GM21619 (cell line): ENCODE results near the gene MOCS3.

Experiments used
- ATAC-seq: cut with Tn5 transposase; IDR thresholded peaks from one replicate; pipeline ENCODE4 v1.9.1; 2021; ENCODE audit not compliant: unreplicated experiment

Gene MOCS3

DNA sequence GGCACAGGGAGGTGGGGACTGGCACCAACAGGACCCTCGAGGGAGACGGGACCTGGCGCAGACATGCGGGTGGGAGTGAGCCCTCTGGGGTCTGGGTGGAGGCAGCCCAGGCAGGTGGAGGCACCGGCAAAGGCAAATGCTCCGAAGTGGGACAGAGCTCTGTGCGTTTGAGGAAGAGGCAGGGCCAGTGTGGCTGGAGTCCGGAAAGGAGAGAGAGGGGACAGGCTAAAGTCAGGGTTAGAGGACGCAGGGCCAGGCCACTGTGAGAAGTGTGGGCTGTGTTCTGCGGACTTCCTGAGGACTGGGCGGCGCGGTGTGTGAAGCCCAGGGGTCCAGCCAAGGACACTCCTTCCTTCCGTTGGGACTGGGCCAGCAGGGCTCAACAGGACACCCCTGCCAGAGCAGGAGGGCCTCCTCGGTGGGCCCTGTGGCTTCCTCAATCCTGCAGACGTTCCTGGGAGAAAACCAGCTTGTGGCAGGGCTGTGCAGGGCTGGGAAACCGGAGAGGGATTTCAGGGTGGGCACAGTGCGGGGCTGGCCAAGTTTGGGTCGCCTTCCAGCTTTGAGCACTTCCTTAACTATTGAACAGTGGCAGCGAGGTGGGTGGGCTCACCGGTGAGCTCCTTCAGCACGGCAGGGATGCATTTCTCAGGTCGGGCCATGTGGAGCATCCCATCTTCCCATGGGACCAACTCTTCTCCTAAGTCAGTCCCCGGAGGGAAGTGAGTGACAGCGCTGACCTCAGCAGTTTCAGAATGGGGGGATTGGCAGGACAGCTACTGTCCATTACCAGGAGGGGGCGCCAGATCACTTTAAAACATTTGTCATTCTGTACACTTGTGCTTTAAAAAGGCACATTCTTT, 22.5 kb downstream of the MOCS3 start:
- ATAC-seq = no peak

DNA sequence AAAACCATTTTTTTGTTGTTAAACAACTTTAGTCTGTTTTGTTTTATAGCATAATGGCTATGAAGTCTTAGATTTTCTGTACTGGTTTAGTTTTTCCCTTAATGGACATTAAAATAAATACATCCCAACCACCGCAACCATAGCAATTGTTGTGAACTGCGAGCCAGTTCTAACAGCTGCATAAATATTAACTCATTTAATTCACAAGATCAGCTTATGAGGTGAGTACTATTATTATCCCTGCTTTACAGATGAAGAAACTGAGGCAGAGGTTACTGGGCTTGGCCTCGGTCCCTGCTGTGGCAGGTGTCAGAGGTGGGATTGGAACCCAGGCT, 23.1 kb downstream of the MOCS3 start:
- ATAC-seq = no peak

DNA sequence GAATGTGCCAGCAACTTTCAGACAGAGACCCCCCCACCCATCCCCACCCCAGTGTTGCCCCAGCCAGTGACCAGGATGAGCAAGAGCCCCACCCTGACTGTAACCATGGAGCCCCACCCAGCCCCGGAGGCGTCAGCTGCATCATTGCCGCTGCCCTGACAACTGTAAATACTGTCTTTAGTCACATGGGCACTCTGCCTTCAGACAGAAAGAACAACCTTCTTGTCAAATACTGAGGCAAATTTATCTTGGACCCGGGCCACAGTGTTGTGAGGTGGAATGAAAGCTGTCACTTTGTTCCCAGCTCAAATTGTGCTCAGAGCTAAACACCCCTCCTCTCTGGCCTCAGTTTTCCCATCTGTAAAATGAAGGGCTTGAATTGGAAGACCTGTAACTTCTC, 23.7 kb downstream of the MOCS3 start:
- ATAC-seq = no peak

DNA sequence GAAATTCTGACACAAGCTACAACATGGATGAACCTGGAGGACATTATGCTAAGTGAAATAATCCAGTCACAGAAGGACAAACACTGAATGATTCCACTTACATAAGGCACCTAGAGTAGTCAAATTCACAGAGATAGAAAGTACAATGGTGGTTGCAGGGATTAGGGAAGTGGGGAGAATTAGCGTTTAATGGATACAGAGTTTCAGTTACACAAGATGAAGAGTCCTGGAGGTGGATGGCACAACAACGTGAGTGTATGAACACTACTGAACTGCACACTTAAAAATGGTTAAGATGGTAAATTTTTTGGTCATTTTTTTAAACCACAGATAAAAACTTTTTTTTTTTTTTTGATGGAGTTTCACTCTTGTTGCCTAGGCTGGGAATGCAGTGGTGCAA, 24.7 kb downstream of the MOCS3 start:
- no peak for ATAC-seq

DNA sequence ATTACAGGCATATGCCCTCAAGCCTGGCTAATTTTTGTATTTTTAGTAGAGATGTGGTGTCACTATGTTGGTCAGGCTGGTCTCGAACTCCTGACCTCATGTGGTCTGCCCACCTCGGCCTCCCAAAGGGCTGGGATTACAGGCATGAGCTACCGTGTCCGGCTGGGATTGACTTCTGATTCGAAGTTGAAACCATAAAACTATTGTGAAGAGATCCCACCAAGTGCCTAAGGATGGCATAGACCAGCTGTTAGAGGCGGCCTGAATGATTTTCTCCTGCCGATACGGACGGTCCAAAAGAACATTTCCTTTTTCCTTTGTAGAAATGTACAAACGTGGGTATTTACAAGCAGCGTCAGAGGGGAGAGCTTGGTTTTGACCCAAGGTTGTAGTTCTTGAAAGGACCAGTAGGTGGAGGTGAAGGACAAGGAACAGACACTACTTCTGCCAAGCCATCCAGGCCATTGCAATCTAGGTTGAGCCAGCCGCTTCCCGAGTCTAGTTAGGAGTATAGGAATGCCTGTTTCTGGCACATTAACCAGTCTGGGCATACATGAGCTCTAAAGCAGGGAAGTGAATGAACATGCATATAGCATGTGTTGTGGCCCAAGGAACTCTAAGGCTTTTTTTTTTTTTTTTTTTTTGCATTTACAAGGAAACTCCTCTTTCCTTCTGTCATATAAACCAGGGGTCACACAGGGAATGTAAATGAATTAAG, 29.0 kb downstream of the MOCS3 start:
- peak; percentile 74 for ATAC-seq

DNA sequence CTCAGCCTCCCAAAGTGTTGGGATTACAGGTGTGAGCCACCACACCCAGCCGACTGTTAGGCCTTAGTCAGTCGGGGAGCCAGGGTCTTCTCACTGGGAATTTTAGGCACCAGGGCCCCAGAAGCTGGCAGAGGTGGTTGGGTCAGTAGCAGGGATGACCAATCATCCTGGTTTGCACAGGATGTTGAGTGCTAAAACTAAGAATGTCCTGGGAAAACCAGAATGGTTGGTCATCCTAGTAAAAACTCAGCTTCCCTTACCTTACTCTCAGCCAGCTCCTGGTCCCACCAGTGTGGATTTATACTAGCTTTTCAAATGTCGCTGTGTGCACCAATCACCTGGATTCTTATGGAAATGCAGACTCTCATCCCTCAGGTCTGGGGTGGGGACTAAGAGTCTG, 32.5 kb downstream of the MOCS3 start:
- no peak for ATAC-seq

DNA sequence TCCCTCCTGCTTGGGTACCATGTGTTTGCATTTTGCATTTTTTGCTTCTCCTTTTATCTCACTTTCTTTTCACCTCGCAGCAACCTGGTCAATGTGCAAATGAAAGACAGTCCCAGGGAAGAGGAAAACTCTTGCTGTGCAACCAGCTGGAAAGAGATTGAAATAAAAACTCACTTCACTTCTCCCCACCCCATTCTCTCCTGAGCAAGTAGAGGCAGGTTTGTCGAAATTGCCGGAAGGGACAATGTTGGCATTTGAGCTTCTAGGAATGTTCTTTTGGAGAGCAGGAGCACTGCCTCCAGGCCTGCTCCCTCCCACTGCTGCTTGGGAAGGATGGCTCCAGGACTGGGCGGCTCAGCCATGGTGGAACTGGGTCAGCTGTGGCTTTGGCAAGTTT, 33.7 kb downstream of the MOCS3 start:
- ATAC-seq = no peak

DNA sequence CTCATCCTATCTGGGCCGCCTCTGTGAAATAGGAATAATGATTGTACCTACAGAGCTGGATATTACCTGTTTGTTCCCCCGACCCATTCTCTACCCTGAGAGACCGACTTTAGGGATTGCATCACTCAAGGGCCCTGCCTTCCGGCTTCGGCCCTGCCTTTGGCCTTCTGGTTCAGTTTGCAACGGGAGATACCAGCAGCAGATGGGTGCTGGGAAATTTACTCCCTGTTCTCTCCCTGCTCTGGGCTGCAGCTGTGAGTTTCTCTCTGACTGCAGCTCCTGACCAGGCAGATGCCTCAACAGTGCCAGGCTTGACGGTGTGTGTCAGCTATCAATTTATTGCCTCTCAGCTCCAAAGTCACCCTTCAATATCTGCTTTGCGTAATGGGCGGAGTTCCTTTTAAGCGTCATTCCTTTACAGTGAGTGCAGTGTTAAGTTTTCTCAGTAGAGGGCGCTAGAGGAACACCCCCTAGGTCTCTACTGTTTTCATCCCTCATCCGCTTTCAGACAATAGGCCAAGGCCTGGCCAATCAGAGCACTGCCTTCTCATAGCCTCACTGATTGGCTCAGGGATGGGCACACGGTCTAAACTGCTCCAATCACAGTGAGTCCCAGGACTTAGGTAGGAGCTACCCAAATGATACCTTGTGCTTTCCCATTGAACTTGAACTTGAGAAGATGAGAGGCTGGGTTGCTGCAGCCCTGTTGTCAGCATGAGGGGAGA, 34.3 kb downstream of the MOCS3 start:
- no peak for ATAC-seq

DNA sequence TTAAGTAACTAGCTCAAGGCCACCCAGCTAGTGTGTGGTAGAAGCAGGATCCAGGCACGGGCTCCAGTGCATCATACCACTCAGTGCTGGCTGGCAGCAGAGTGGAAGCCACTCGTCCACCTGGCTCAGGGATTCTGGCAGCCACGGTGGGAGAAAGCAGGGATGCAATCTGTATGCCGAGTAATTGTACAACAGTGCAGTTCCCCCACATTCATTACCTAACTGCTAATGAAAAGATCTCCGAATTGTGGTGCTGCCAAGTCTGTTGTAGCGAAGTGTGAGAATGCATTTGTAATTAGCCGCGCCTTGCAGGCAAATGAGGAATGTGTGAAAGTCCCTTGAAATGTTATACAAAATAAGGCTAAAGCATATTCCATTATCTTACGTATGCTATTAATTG, 35.3 kb downstream of the MOCS3 start:
- ATAC-seq = no peak

DNA sequence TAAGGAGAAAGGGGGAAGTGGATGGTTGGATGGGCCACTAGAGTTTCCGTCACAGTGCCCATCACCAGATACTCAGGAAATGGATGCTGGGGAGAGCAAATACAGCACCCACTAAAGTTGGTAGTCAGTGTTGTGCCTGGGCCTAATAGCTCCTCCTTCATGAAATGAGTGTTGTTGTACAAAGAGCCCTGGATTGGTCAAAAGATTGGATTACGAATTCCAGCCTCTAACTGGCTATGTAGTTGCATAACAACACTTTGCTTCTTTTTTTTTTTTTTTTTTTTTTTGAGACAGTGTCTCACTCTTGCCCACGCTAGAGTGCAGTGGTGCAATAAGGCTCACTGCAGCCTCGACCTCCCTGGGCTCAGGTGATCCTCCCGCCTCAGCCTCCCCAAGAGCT, 36.9 kb downstream of the MOCS3 start:
- no peak for ATAC-seq

DNA sequence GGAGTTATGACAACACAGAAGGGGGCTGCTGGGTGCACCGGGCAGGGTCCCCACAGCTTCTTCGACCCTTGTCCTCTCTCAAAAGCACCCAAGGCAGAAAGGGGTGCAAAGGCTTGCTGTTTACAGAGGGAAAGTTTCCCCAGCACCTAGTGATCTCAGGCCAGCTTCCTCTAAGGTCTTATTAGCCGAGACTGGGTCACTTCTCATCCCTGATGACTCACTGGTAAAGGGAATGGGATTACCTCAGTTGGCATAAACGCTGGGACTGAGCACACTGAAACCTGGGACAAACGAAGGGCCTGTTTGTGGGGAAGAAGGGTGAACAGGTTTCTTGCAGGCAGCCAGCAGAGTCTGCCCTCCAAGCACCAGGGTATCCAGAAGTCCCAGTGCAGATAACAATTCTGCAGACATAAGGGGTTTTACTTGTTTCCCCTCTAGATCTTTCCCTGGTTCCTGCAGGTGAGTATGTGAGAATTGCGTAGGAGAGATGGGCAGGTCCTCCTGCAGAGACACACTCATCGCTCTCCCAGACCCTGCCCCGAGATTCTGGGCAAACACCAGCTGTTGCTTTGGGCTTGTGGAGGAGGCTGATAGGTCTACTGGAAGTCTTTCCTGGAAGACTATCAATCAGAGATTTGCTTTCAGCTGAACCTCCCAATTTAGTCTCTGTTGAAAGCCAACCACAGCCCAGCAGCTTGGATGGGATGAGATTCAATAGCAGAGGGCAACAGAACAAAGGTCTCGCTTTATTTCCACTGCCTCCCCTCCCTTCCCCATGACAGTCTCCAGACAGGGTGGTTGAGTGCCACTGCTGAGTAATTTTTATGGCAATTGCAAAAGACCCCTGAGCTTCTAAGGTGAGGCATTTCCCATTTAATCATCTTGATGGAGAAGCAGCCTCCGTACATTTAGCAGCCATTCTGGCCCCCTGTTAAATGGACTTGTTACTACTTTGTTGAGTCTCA, 38.6 kb downstream of the MOCS3 start:
- ATAC-seq = no peak

DNA sequence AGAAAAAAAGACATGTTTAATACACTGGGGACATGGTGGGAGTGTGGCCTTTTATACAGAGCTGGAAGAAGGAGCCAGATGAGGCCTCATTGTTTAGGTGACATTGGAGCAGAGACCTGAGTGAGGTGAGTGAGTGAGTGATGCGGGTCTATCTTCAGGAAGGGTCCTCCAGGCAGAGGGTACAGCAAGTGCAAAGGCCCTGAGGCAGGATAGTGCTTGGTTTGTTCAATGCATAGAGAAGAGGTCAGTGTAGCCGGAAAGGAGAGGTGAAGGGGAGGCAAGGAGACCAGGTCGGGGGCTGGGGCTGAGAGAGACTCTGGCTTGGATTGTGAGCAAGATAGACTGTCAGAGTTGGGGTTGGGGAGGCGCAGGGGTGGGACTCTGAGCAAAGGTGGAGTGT, 40.7 kb downstream of the MOCS3 start:
- ATAC-seq = no peak

DNA sequence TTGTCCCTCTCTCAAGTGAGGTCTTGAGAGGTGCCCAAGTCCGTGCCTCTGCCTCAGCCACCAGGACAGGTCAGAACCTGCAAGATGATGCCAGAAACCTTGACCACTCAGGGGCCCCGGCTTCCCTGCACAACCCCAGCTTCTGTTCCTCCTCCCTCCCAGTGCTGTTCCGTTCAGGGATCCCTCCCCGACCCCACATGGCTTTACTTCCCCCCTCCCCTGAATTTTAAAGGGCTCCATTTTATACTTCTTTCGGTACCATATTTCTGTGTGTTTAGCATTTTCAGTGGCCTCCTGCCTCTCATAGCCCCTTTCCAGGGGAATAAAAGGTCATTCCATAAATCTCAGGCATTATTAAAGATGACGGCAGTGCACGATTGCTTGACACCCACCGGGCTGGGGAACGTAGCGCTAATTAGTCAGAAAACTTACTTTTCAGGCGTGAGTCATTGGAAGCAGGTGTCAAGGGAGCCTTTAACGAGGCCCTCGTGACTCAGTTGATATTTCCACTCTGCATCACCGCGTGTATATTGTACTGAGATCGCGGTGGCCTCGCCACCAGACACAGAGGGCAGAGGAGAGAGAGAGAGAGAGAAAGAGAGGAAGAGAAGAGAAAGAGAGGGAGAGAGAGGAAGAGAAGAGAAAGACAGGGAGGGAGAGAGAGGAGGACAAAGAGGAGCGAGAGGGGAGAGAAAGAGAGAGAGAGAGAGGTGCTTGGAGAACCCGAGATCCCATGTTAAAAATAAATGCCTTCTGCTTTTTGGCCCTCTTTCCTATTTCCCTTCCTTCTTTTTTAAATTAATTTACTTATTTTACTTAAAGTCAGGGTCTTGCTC, 43.0 kb downstream of the MOCS3 start:
- no peak for ATAC-seq

DNA sequence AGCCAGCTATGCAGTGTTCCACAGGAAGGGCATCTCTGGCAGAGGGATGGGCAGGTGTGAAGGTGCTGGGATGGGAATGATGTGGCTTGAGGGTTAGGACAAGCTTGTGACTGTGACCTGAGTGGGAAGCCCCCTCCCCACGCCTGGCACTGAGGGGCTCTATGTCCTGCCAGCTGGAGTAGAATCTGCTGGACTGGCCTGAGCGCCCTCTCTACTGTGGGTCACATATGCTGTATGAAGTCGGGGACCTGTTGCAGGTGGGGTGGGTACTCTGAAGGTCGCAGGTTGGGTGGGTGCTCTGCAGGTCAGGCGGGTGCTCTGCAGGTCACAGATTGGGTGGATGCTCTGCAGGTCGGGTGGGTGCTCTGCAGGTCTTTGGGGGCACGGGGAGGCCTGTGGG, 44.0 kb downstream of the MOCS3 start:
- ATAC-seq = no peak

DNA sequence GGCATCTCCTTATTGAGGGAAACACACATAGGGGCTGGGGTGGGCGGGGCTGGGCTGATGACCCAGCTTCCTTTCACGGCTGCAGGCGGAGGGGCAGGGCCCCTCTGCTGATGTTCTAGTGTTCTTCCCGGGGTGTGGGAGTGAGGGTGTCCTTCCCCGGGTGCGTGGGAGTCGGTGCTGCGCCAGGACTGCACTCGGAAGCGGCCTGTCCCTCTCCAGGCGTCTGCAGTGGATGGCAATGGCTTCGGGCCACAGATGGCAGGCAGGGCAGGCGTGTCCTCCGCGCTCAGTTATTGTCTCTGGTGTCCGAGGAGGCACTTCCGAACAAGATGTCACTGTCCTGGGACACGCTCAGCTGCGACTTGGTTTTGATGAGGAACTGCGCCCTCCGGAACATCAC, 45.1 kb downstream of the MOCS3 start:
- no peak for ATAC-seq

DNA sequence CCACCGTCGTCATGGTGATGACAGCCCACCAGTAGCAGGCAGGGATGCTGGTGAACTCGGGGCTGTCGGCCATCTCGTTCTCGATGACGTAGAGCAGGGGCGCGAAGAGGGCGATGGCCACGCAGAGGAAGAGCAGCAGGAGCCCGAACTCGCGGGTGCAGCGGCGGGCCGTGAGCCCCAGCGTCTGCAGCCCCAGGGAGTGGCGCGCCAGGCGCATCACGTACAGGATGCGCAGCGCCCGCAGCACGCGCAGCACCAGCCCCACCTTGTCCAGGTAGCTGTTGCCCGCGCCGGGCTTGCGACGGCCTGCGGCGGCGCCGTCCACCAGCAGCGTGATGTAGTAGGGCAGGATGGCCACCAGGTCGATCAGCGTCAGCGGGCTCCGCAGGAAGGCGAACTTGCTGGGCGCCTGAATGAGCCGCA, 45.7 kb downstream of the MOCS3 start:
- ATAC-seq = no peak

DNA sequence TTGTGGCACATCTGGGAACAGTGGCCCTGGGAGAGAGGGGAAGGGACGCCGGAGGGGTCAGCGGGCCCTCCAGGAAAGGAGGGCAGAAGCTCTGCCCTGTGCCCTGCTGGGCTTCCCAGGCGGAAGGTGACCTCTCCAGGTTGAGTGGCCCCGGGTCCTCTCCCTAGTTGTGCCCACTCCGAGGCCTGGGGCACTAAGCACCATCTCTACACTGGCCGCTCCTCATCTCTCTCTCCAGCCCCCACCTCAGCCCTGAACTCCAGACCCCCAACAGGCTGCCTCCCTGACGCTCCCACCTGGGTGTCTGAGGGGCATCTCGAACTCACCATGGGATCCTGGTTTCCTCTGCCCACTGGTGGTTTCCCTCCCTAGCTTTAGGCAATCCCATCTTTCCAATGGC, 46.2 kb downstream of the MOCS3 start:
- no peak for ATAC-seq

DNA sequence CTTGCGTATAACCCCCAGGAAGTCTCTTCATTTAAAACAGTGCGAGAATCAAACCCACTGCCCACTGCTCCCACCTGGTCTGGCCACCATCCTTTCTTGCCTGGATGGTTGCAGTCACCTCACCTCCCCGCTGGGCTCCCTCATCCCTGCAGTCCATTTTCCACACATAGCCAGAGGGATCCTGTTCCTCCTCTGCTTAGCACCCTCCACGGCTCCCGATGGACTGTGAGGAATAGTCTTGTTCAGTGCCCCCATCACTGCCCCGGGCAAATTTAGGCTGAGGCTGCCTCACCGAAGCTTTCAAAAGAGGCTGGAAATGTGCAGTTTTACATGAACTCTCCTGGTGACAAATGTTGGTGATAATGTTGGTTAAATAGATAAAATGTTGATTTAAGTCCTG, 46.6 kb downstream of the MOCS3 start:
- no peak for ATAC-seq

DNA sequence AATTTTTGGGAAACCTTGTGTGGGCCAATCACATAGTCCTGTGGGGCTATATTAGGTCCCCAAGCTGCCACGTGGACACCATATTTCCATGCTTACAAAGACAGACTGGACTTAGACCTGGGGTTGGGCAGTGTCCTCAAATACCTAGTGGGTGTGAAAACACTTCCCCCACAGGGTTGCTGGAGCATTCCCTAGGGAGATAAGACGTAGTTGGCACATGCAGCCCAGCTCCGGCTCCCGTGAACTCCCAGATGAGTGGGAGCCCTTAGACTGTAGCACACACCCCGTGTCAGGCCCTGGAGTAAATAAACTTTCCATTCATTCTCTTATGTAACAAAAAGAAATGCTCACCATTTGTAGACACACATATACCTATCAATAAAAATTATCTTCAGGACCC, 50.1 kb downstream of the MOCS3 start:
- no peak for ATAC-seq
